SK-N-SH treated with all-trans-retinoic acid at 6 μM for 48 hours (cell line): ENCODE data around the gene CSRP1.
"Not testable (repeated sequence)": the region's sequence is repeated elsewhere in the genome, so short reads cannot be mapped to it uniquely, and the experiment has no call there.

ENCODE experiments used
- ATAC-seq: fragments of 200-7000 bp; cut with Tn5 transposase; 3 replicates; pipeline ENCODE4 v1.9.1; 2020; ENCODE audit warnings: mild to moderate bottlenecking, moderate library complexity
- CSRNP3 ChIP-seq: fragments of 250-450 bp; sonication (Bioruptor Pico); IDR thresholded peaks from 2 replicates; pipeline ENCODE4 v1.5.1; 2021; ENCODE audit warnings: mild to moderate bottlenecking, moderate library complexity
- ESRRG ChIP-seq: fragments of 250-450 bp; sonication (Bioruptor Pico); IDR thresholded peaks from 2 replicates; pipeline ENCODE4 v1.6.1; 2021; ENCODE audit warnings: mild to moderate bottlenecking
- GLIS3 ChIP-seq: fragments of 250-450 bp; sonication (Bioruptor Pico); IDR thresholded peaks from 2 replicates; pipeline ENCODE4 v1.5.0; 2020; ENCODE audit warnings: mild to moderate bottlenecking, moderate library complexity
- ISL1 ChIP-seq: fragments of 250-450 bp; sonication (Bioruptor Pico); IDR thresholded peaks from 2 replicates; pipeline ENCODE4 v2.1.2; 2022; ENCODE audit warnings: mild to moderate bottlenecking, moderate library complexity
- OSR1 ChIP-seq: fragments of 250-450 bp; sonication (Bioruptor Pico); IDR thresholded peaks from 2 replicates; pipeline ENCODE4 v1.8.0; 2022; ENCODE audit warnings: moderate library complexity, mild to moderate bottlenecking, inconsistent platforms
- PATZ1 ChIP-seq: fragments of 250-450 bp; sonication (Bioruptor Pico); IDR thresholded peaks from 2 replicates; pipeline ENCODE4 v1.8.0; 2020; ENCODE audit warnings: mild to moderate bottlenecking, moderate library complexity, borderline replicate concordance
- POU6F1 ChIP-seq: fragments of 250-450 bp; sonication (Bioruptor Pico); IDR thresholded peaks from 2 replicates; pipeline ENCODE4 v1.8.0; 2021; ENCODE audit warnings: low read depth, mild to moderate bottlenecking, moderate library complexity, borderline replicate concordance
- RARB ChIP-seq: fragments of 250-450 bp; sonication (Bioruptor Pico); IDR thresholded peaks from 2 replicates; pipeline ENCODE4 v1.8.0; 2021; ENCODE audit warnings: mild to moderate bottlenecking, moderate library complexity
- TOX ChIP-seq: fragments of 250-450 bp; sonication (Bioruptor Pico); IDR thresholded peaks from 2 replicates; pipeline ENCODE4 v1.8.0; 2021; ENCODE audit warnings: mild to moderate bottlenecking, moderate library complexity, borderline replicate concordance
- TSHZ2 ChIP-seq: fragments of 250-450 bp; sonication (Bioruptor Pico); IDR thresholded peaks from 2 replicates; pipeline ENCODE4 v1.5.0; 2020; ENCODE audit warnings: mild to moderate bottlenecking, moderate library complexity
- ZC3H10 ChIP-seq: fragments of 250-450 bp; sonication (Bioruptor Pico); IDR thresholded peaks from 2 replicates; pipeline ENCODE4 v1.5.1; 2021; ENCODE audit warnings: mild to moderate bottlenecking, moderate library complexity
- ZFP3 ChIP-seq: fragments of 250-450 bp; sonication (Bioruptor Pico); IDR thresholded peaks from 2 replicates; pipeline ENCODE4 v1.5.0; 2020; ENCODE audit warnings: mild to moderate bottlenecking, moderate library complexity
- ZFP30 ChIP-seq: fragments of 450-650 bp; formaldehyde crosslinking; IDR thresholded peaks from 2 replicates; pipeline ENCODE4 v1.5.0; 2022; ENCODE audit warnings: mild to moderate bottlenecking, moderate library complexity
- ZNF70 ChIP-seq: fragments of 450-650 bp; formaldehyde crosslinking; IDR thresholded peaks from 2 replicates; pipeline ENCODE4 v1.5.0; 2020; ENCODE audit warnings: mild to moderate bottlenecking, moderate library complexity
- ZNF8 ChIP-seq: fragments of 450-650 bp; formaldehyde crosslinking; IDR thresholded peaks from 2 replicates; pipeline ENCODE4 v1.5.0; 2020; ENCODE audit warnings: mild to moderate bottlenecking, moderate library complexity

The CSRP1 gene

GRCh38 chr1:201479201-201479730 is 27.7 kb downstream of the CSRP1 start:
- no peak for TF ChIP-seq ZFP30 (CRISPR knock-in tag)
- ATAC-seq, result no peak

GRCh38 chr1:201478666-201479065 is 28.3 kb downstream of the CSRP1 start:
- ATAC-seq, result not testable (repeated sequence)

GRCh38 chr1:201476670-201477344 is 30.1 kb downstream of the CSRP1 start:
- TF ChIP-seq RARB (CRISPR knock-in tag) (no peak), ISL1 (CRISPR knock-in tag) (no peak), GLIS3 (CRISPR knock-in tag) (no peak), ZC3H10 (CRISPR knock-in tag) (no peak), ZNF8 (CRISPR knock-in tag) (no peak), PATZ1 (CRISPR knock-in tag) (no peak), POU6F1 (CRISPR knock-in tag) (no peak), ZFP3 (no peak), ZFP30 (CRISPR knock-in tag) (no peak), ZNF70 (CRISPR knock-in tag) (no peak), TOX (no peak)
- no peak for ATAC-seq

GRCh38 chr1:201475915-201476669 is 30.8 kb downstream of the CSRP1 start:
- ATAC-seq, result no peak
- no peak for TF ChIP-seq ZC3H10 (CRISPR knock-in tag)
- TF ChIP-seq CSRNP3 (CRISPR knock-in tag), result no peak
- TF ChIP-seq PATZ1 (CRISPR knock-in tag), result no peak
- no peak for TF ChIP-seq TSHZ2
- TF ChIP-seq ESRRG, result no peak
- no peak for TF ChIP-seq OSR1 (CRISPR knock-in tag)
- TF ChIP-seq GLIS3 (CRISPR knock-in tag), result no peak
